GM18517 (cell line): ENCODE results near the gene ITPR2.
A peak's percentile ranks its signal among the peaks of the same experiment; 100 is the strongest.

Experiments used
- ATAC-seq: cut with Tn5 transposase; IDR thresholded peaks from one replicate; pipeline ENCODE4 v1.9.1; 2021; ENCODE audit warnings: mild to moderate bottlenecking, moderate library complexity; ENCODE audit not compliant: unreplicated experiment

ITPR2 gene

GRCh38 chr12:26429070-26429691 lies 403.8 kb downstream of the ITPR2 start:
- ATAC-seq = no peak

- ATAC-seq = no peak
Observed at GRCh38 chr12:26428420-26428819, 404.6 kb downstream of the ITPR2 start.

GRCh38 chr12:26426652-26427051 lies 406.3 kb downstream of the ITPR2 start:
- ATAC-seq = no peak

- peak; percentile 73 for ATAC-seq
Observed at GRCh38 chr12:26425587-26426260, 407.3 kb downstream of the ITPR2 start.

- ATAC-seq = peak; percentile 70
Observed at GRCh38 chr12:26422839-26423398, 410.1 kb downstream of the ITPR2 start.

- ATAC-seq = no peak
Observed at GRCh38 chr12:26416550-26416949, 416.4 kb downstream of the ITPR2 start.

- ATAC-seq = no peak
Observed at GRCh38 chr12:26410689-26411088, 422.3 kb downstream of the ITPR2 start.

GRCh38 chr12:26406813-26407212 lies 426.2 kb downstream of the ITPR2 start:
- no peak for ATAC-seq

- no peak for ATAC-seq
Observed at GRCh38 chr12:26406391-26406790, 426.6 kb downstream of the ITPR2 start.

GRCh38 chr12:26403601-26404000 lies 429.4 kb downstream of the ITPR2 start:
- no peak for ATAC-seq

- no peak for ATAC-seq
Observed at GRCh38 chr12:26402648-26403047, 430.3 kb downstream of the ITPR2 start.

- no peak for ATAC-seq
Observed at GRCh38 chr12:26401874-26402273, 431.1 kb downstream of the ITPR2 start.

- no peak for ATAC-seq
Observed at GRCh38 chr12:26400627-26401026, 432.4 kb downstream of the ITPR2 start.

GRCh38 chr12:26399381-26399780 lies 433.6 kb downstream of the ITPR2 start:
- no peak for ATAC-seq

GRCh38 chr12:26396402-26396801 lies 436.6 kb downstream of the ITPR2 start:
- no peak for ATAC-seq

GRCh38 chr12:26389343-26389742 lies 443.7 kb downstream of the ITPR2 start:
- ATAC-seq = no peak

- no peak for ATAC-seq
Observed at GRCh38 chr12:26384536-26384935, 448.5 kb downstream of the ITPR2 start.

GRCh38 chr12:26383041-26383440 lies 450.0 kb downstream of the ITPR2 start:
- no peak for ATAC-seq

GRCh38 chr12:26380897-26381296 lies 452.1 kb downstream of the ITPR2 start:
- no peak for ATAC-seq

- ATAC-seq = no peak
Observed at GRCh38 chr12:26379777-26380467, 453.1 kb downstream of the ITPR2 start.

- ATAC-seq = no peak
Observed at GRCh38 chr12:26378711-26379110, 454.3 kb downstream of the ITPR2 start.
